Natural killer cell (primary cell): ENCODE measurements around the gene CD79A. TPM values are rescaled to one million over a fixed set of nuclear protein-coding genes. Genes with fewer than 3 reads are reported as not detected.

Experiments used
- ATAC-seq, 3 donors: fragments of 150-1000 bp in 2 of 3; fragments of 200-7000 bp in 1 of 3; cut with Tn5 transposase; 1 replicate in 1 of 3; 2 replicates in 2 of 3; pipeline ENCODE4 v1.10.0; 2021; ENCODE audit warnings: mild to moderate bottlenecking in 2 of 3, moderate library complexity in 2 of 3
- DNase-seq, 2 donors: peaks; one replicate each; pipeline versions ENCODE4 v3.0.0 to v3.0.0-alpha.2; 2013 to 2021; ENCODE audit warnings: mixed read lengths in 1 of 2
- H3K27ac ChIP-seq: one replicate; pipeline ENCODE4 v1.5.1; 2013; ENCODE audit warnings: mild to moderate bottlenecking, low read length
- H3K27me3 ChIP-seq: one replicate; pipeline ENCODE4 v1.6.1; 2013; ENCODE audit warnings: low read length; ENCODE audit not compliant: control insufficient read depth, insufficient read depth
- H3K36me3 ChIP-seq: one replicate; pipeline ENCODE4 v1.6.1; 2013; ENCODE audit warnings: low read length; ENCODE audit not compliant: control insufficient read depth, insufficient read depth
- H3K4me1 ChIP-seq: one replicate; pipeline ENCODE4 v1.6.1; 2013; ENCODE audit warnings: low read length; ENCODE audit not compliant: control insufficient read depth, insufficient read depth
- H3K4me3 ChIP-seq: one replicate; pipeline ENCODE4 v1.5.1; 2013; ENCODE audit warnings: low read length
- H3K9me3 ChIP-seq: one replicate; pipeline ENCODE4 v1.6.1; 2013; ENCODE audit warnings: low read length; ENCODE audit not compliant: control insufficient read depth, insufficient read depth
- H3K27ac Mint-ChIP-seq, 2 donors: one replicate each; pipeline ENCODE4 v1.8.0; 2022; ENCODE audit warnings: mild to moderate bottlenecking in 2 of 2, mixed read lengths in 2 of 2, moderate library complexity in 1 of 2
- H3K27me3 Mint-ChIP-seq, 2 donors: one replicate each; pipeline ENCODE4 v1.8.0; 2022; ENCODE audit warnings: low read depth in 2 of 2, mixed read lengths in 2 of 2
- H3K36me3 Mint-ChIP-seq: one replicate; pipeline ENCODE4 v1.8.0; 2022; ENCODE audit warnings: mixed read lengths
- H3K4me1 Mint-ChIP-seq, 2 donors: one replicate each; pipeline ENCODE4 v1.8.0; 2022; ENCODE audit warnings: mixed read lengths in 2 of 2
- H3K4me3 Mint-ChIP-seq: one replicate; pipeline ENCODE4 v1.8.0; 2022; ENCODE audit warnings: mild to moderate bottlenecking, moderate library complexity, mixed read lengths
- H3K9me3 Mint-ChIP-seq, 2 donors: one replicate each; pipeline ENCODE4 v1.8.0; 2022; ENCODE audit warnings: mixed read lengths in 2 of 2
- WGBS: methylation state at CpG from one replicate; pipeline ENCODE4 v1.1.7; 2013; ENCODE audit warnings: missing lambda C conversion rate; ENCODE audit not compliant: insufficient coverage; 5-methylcytosine and 5-hydroxymethylcytosine counted together
- intact Hi-C: fragments of 100-400 bp; cut with micrococcal nuclease; formaldehyde crosslinking; loops from one replicate; pipeline ENCODE4 v1.14.2; 2022
- total RNA-seq, 4 donors: library from RNA; stranded (reverse); fragments of 120-200 nt in 1 of 4; gene quantifications; one replicate each; pipeline versions ENCODE4 v1.2.3 to v1.2.4, GENCODE V29; 2013 to 2022
- TF ChIP-seq, protein P1 (sequence below): fragments of 200-600 bp; IDR thresholded peaks from one replicate; pipeline ENCODE4 v1.8.0; 2022; ENCODE audit warnings: antibody characterized with exemption

The CD79A gene
- total RNA-seq, 3 donors from 2014 or later (not counting 1 experiment from before 2014, with no cell fraction given), result 5.6 to 35.5 (median 6.0) TPM

DNA sequence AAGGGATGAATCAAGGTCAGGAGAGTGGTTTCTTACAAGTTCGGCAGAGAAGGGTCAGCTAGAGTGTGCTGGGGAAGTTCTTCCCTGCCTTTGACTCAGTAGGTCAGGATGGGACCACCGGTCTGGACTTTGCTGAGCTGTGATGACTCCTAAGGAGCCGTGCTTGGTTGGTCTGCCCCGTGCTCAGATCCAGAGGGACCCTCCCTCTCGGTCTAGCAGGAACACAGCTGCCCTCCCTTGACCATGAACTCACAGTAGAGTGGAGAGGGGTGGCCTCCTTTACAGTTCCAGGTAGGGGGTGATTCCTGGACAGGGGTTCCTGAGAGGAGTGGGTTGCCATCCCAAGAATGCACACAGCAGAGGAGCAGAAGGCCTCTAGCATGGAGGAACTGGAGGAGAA, 12.7 kb upstream of the CD79A start:
- Mint-ChIP-seq H3K4me1 (peaks cover 41 to 63% of the 10 kb centered on the region in 2 donors), H3K9me3 (no peaks in the 10 kb centered on the region), H3K27ac (peak overlapping the region; percentile 17 to 34), H3K36me3 (no peaks in the 10 kb centered on the region), H3K4me3 (no peak overlapping the region), H3K27me3 (no peaks in the 10 kb centered on the region)
- Histone ChIP-seq H3K4me1 (peaks cover 67% of the 10 kb centered on the region), H3K27ac (no peak overlapping the region), H3K4me3 (no peak overlapping the region), H3K9me3 (no peaks in the 10 kb centered on the region), H3K27me3 (no peaks in the 10 kb centered on the region), H3K36me3 (peaks cover 65% of the 10 kb centered on the region)
- ATAC-seq, result no peak
- TF ChIP-seq, protein P1, sequence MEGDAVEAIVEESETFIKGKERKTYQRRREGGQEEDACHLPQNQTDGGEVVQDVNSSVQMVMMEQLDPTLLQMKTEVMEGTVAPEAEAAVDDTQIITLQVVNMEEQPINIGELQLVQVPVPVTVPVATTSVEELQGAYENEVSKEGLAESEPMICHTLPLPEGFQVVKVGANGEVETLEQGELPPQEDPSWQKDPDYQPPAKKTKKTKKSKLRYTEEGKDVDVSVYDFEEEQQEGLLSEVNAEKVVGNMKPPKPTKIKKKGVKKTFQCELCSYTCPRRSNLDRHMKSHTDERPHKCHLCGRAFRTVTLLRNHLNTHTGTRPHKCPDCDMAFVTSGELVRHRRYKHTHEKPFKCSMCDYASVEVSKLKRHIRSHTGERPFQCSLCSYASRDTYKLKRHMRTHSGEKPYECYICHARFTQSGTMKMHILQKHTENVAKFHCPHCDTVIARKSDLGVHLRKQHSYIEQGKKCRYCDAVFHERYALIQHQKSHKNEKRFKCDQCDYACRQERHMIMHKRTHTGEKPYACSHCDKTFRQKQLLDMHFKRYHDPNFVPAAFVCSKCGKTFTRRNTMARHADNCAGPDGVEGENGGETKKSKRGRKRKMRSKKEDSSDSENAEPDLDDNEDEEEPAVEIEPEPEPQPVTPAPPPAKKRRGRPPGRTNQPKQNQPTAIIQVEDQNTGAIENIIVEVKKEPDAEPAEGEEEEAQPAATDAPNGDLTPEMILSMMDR, result no peak
- intact Hi-C loops, result no loop called here
- DNase-seq, result no peak
- WGBS, result 92% methylated on average over 5 of the region's 5 CpGs

DNA sequence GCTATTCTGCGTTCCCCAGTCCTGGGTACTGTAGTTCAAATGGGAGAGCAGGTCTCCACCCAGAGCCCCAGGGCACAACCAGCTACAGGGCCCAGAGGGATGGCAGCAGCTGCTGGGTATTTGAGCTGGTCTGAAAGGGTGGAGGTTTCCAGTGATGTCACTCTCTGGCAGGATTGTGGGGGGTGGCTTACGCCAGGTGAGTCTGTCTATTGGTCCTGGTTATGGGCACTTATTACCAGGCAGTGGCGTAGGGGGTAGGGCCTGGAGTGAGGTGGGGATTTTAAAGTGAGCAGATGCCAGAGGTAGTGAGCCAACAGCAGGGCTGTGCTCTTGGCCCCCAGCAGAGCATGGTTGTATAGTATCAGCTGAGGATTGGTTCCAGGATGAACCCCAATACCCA, 10.8 kb upstream of the CD79A start:
- Histone ChIP-seq H3K9me3 (no peaks in the 10 kb centered on the region), H3K27me3 (no peaks in the 10 kb centered on the region), H3K27ac (no peak overlapping the region), H3K4me3 (no peak overlapping the region), H3K36me3 (peaks cover 72% of the 10 kb centered on the region), H3K4me1 (peaks cover 76% of the 10 kb centered on the region)
- H3K36me3 Mint-ChIP-seq, result no peaks in the 10 kb centered on the region
- H3K27me3 Mint-ChIP-seq, result no peaks in the 10 kb centered on the region
- H3K4me3 Mint-ChIP-seq, result no peak overlapping the region
- peak overlapping the region; percentile 31 to 36 for H3K27ac Mint-ChIP-seq
- DNase-seq (no peak), ATAC-seq (no peak)
- 91% methylated on average over 3 of the region's 3 CpGs for WGBS
- peaks cover 35 to 57% of the 10 kb centered on the region in 2 donors for H3K4me1 Mint-ChIP-seq
- TF ChIP-seq, protein P1, result no peak
- no peaks in the 10 kb centered on the region for H3K9me3 Mint-ChIP-seq
- intact Hi-C loops, result no loop called here

DNA sequence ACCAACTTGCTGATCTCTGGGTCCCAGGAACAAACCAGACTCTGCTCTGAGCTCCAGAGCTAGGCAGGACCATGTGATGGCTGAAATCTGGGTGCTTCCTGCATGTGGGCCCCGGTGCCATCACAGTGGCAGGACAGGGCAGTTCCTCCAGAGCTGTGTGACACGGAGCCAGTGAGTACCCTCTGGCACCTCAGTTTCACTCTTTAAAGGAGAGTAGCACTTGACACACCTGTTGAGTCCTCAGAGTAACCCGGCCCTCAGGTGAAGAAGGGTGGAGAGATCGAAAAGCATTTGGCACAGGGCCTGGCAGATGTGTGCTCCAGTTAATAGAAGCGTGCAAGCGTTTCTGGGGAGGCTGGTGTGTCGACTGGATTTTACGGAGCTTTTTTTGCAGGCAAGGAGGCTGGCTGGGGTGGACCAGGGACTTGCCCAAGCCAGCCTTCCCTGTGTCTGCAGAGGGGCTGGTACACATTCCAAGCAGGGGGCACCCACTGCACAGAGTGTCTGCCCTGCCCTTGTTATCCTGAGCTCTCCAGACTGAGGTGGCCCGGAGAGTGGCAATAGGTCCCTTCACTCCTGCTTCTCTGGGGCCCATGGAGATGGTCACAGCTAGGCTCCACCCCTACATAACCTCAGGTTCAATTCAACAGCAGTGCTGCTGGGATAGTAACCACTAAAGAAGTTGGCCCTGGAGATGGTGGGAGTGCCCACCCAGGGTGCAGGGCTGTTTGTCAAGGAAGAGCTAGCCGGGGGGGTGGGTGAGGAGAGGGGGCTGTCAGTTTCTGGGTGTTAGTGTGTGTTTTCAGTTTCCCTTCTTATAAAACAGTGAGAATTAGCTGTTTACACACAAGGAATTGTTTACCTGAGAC, 8.7 kb upstream of the CD79A start:
- H3K27ac Mint-ChIP-seq, result peak overlapping the region; percentile 51 to 52
- H3K36me3 ChIP-seq, result peaks cover 53% of the 10 kb centered on the region

More for the DNA sequence above, 8.7 kb upstream of the CD79A start:
- H3K9me3 ChIP-seq, result no peaks in the 10 kb centered on the region
- WGBS, result 87% methylated on average over 10 of the region's 10 CpGs
- peak overlapping the region; percentile 11 for H3K27ac ChIP-seq
- Mint-ChIP-seq H3K4me3 (no peak overlapping the region), H3K36me3 (no peaks in the 10 kb centered on the region), H3K9me3 (no peaks in the 10 kb centered on the region), H3K27me3 (no peaks in the 10 kb centered on the region), H3K4me1 (peaks cover 36 to 57% of the 10 kb centered on the region in 2 donors)
- H3K4me1 ChIP-seq, result peaks cover 76% of the 10 kb centered on the region
- no peak overlapping the region for H3K4me3 ChIP-seq
- DNase-seq, result no peak
- intact Hi-C loops, result no loop called here
- TF ChIP-seq, protein P1, result no peak
- H3K27me3 ChIP-seq, result no peaks in the 10 kb centered on the region
- ATAC-seq, result no peak
